Muscle layer of colon (tissue), 2 donors: ENCODE measurements around the gene ABCG2.

Experiments used
- H3K27ac ChIP-seq: one replicate; pipeline ENCODE4 v1.7.0; 2013; ENCODE audit warnings: low read depth, mild to moderate bottlenecking, low read length, moderate library complexity
- H3K27me3 ChIP-seq, 2 donors: one replicate each; pipeline ENCODE4 v1.7.0; 2013; ENCODE audit warnings: low read length in 2 of 2, mild to moderate bottlenecking in 2 of 2; ENCODE audit not compliant: insufficient read depth in 2 of 2, control insufficient read depth in 1 of 2
- H3K36me3 ChIP-seq: one replicate; pipeline ENCODE4 v1.7.0; 2013; ENCODE audit warnings: mild to moderate bottlenecking, low read length; ENCODE audit not compliant: insufficient read depth
- H3K4me1 ChIP-seq: one replicate; pipeline ENCODE4 v1.7.0; 2013; ENCODE audit warnings: mild to moderate bottlenecking, low read length; ENCODE audit not compliant: insufficient read depth
- H3K4me3 ChIP-seq, 2 donors: one replicate each; pipeline ENCODE4 v1.7.0; 2013; ENCODE audit warnings: low read length in 2 of 2, low read depth in 1 of 2, mild to moderate bottlenecking in 1 of 2, moderate library complexity in 1 of 2
- H3K9ac ChIP-seq: one replicate; pipeline ENCODE4 v1.7.0; 2013; ENCODE audit warnings: low read length
- H3K9me3 ChIP-seq: one replicate; pipeline ENCODE4 v1.7.0; 2013; ENCODE audit warnings: mild to moderate bottlenecking, low read length
- donor health status: abdominal sarcoma.
- donor health status: Adenocarcinoma of cecum.

Gene ABCG2

GRCh38 chr4:88062311-88062710, 96.1 kb downstream of the ABCG2 start:
- H3K9me3 ChIP-seq: no peaks in the 10 kb centered on the region
- H3K27me3 ChIP-seq: no peaks in the 10 kb centered on the region
- no peak overlapping the region for H3K27ac ChIP-seq
- H3K4me1 ChIP-seq: no peaks in the 10 kb centered on the region
- peaks cover 57% of the 10 kb centered on the region for H3K36me3 ChIP-seq
- H3K4me3 ChIP-seq: no peak overlapping the region
- no peak overlapping the region for H3K9ac ChIP-seq

GRCh38 chr4:88060431-88060830, 98.0 kb downstream of the ABCG2 start:
- H3K36me3 ChIP-seq: peaks cover 40% of the 10 kb centered on the region
- no peak overlapping the region for H3K27ac ChIP-seq
- no peak overlapping the region for H3K4me3 ChIP-seq
- no peak overlapping the region for H3K9ac ChIP-seq
- no peaks in the 10 kb centered on the region for H3K27me3 ChIP-seq
- H3K9me3 ChIP-seq: no peaks in the 10 kb centered on the region
- H3K4me1 ChIP-seq: no peaks in the 10 kb centered on the region

GRCh38 chr4:88059766-88060165, 98.7 kb downstream of the ABCG2 start:
- Histone ChIP-seq H3K9me3 (no peaks in the 10 kb centered on the region), H3K4me3 (no peak overlapping the region), H3K4me1 (no peaks in the 10 kb centered on the region), H3K27ac (no peak overlapping the region), H3K27me3 (no peaks in the 10 kb centered on the region), H3K9ac (no peak overlapping the region), H3K36me3 (peaks cover 35% of the 10 kb centered on the region)

GRCh38 chr4:88058295-88058694, 100.1 kb downstream of the ABCG2 start:
- peaks cover 29% of the 10 kb centered on the region for H3K36me3 ChIP-seq
- H3K27ac ChIP-seq: no peak overlapping the region

GRCh38 chr4:88054901-88055300, 103.5 kb downstream of the ABCG2 start:
- H3K9me3 ChIP-seq: no peaks in the 10 kb centered on the region
- no peak overlapping the region for H3K27ac ChIP-seq
- H3K36me3 ChIP-seq: peaks cover 25% of the 10 kb centered on the region
- H3K4me1 ChIP-seq: no peaks in the 10 kb centered on the region
- H3K27me3 ChIP-seq: no peaks in the 10 kb centered on the region
- H3K4me3 ChIP-seq: no peak overlapping the region
- H3K9ac ChIP-seq: no peak overlapping the region

More at GRCh38 chr4:88058295-88058694, 100.1 kb downstream of the ABCG2 start:
- no peaks in the 10 kb centered on the region for H3K9me3 ChIP-seq
- no peaks in the 10 kb centered on the region for H3K4me1 ChIP-seq
- no peak overlapping the region for H3K9ac ChIP-seq
- no peaks in the 10 kb centered on the region for H3K27me3 ChIP-seq
- no peak overlapping the region for H3K4me3 ChIP-seq

GRCh38 chr4:88054229-88054628, 104.2 kb downstream of the ABCG2 start:
- Histone ChIP-seq H3K27me3 (no peaks in the 10 kb centered on the region), H3K4me1 (no peaks in the 10 kb centered on the region), H3K27ac (no peak overlapping the region), H3K9ac (no peak overlapping the region), H3K4me3 (no peak overlapping the region), H3K9me3 (no peaks in the 10 kb centered on the region), H3K36me3 (peaks cover 21% of the 10 kb centered on the region)

GRCh38 chr4:88045021-88045420, 113.4 kb downstream of the ABCG2 start:
- no peak overlapping the region for H3K4me3 ChIP-seq
- no peak overlapping the region for H3K9ac ChIP-seq
- no peaks in the 10 kb centered on the region for H3K27me3 ChIP-seq
- H3K9me3 ChIP-seq: no peaks in the 10 kb centered on the region
- H3K36me3 ChIP-seq: peaks cover 74% of the 10 kb centered on the region
- no peak overlapping the region for H3K27ac ChIP-seq
- peaks cover 7% of the 10 kb centered on the region for H3K4me1 ChIP-seq

- H3K9ac ChIP-seq: no peak overlapping the region
- H3K27me3 ChIP-seq: no peaks in the 10 kb centered on the region
- no peaks in the 10 kb centered on the region for H3K9me3 ChIP-seq
- no peak overlapping the region for H3K27ac ChIP-seq
- peaks cover 7% of the 10 kb centered on the region for H3K4me1 ChIP-seq
- peaks cover 83% of the 10 kb centered on the region for H3K36me3 ChIP-seq
- no peak overlapping the region for H3K4me3 ChIP-seq
These were observed 114.7 kb downstream of the ABCG2 start for GRCh38 chr4:88043586-88044340.

- Histone ChIP-seq H3K4me3 (no peak overlapping the region), H3K27ac (no peak overlapping the region), H3K9me3 (no peaks in the 10 kb centered on the region), H3K9ac (no peak overlapping the region), H3K4me1 (peaks cover 7% of the 10 kb centered on the region), H3K36me3 (peaks cover 90% of the 10 kb centered on the region), H3K27me3 (no peaks in the 10 kb centered on the region)
These were observed 115.4 kb downstream of the ABCG2 start for GRCh38 chr4:88043001-88043400.

GRCh38 chr4:88041626-88042025, 116.8 kb downstream of the ABCG2 start:
- Histone ChIP-seq H3K27ac (no peak overlapping the region), H3K4me1 (peaks cover 7% of the 10 kb centered on the region), H3K36me3 (peaks cover 92% of the 10 kb centered on the region), H3K27me3 (no peaks in the 10 kb centered on the region), H3K9ac (no peak overlapping the region), H3K4me3 (no peak overlapping the region), H3K9me3 (no peaks in the 10 kb centered on the region)

- no peaks in the 10 kb centered on the region for H3K27me3 ChIP-seq
- H3K4me1 ChIP-seq: peaks cover 7% of the 10 kb centered on the region
- no peak overlapping the region for H3K4me3 ChIP-seq
- H3K9ac ChIP-seq: no peak overlapping the region
- H3K27ac ChIP-seq: no peak overlapping the region
- peaks cover 95% of the 10 kb centered on the region for H3K36me3 ChIP-seq
- H3K9me3 ChIP-seq: no peaks in the 10 kb centered on the region
These were observed 117.7 kb downstream of the ABCG2 start for GRCh38 chr4:88040707-88041106.
